ENCODE data around the gene SUPT20HL2. TPM values are rescaled to one million over a fixed set of nuclear protein-coding genes. Genes with fewer than 3 reads are reported as not detected.

Gene SUPT20HL2
- total and polyA plus RNA-seq, 4 donors, result not detected

DNA sequence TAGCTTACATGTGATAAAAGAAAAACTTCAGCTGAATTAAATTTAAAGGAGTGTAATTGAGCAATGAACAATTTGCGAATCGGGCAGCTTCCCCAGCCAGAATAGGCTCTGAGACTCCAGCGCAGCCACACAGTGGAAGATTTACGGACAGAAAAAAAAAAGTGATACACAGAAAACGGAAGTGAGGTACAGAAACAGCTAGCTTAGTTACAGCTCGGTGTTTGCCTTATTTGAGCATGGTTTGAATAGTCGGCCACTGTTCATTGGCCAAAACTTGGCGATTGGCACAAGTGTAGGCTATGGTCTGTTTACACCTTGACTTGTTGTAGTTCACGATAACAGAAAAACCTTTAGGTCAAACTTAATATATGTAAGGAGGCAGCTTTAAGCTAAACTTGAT lies 29.9 kb upstream of the SUPT20HL2 start (continued):
- TF ChIP-seq, protein P1, sequence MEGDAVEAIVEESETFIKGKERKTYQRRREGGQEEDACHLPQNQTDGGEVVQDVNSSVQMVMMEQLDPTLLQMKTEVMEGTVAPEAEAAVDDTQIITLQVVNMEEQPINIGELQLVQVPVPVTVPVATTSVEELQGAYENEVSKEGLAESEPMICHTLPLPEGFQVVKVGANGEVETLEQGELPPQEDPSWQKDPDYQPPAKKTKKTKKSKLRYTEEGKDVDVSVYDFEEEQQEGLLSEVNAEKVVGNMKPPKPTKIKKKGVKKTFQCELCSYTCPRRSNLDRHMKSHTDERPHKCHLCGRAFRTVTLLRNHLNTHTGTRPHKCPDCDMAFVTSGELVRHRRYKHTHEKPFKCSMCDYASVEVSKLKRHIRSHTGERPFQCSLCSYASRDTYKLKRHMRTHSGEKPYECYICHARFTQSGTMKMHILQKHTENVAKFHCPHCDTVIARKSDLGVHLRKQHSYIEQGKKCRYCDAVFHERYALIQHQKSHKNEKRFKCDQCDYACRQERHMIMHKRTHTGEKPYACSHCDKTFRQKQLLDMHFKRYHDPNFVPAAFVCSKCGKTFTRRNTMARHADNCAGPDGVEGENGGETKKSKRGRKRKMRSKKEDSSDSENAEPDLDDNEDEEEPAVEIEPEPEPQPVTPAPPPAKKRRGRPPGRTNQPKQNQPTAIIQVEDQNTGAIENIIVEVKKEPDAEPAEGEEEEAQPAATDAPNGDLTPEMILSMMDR (IDR thresholded peaks at IDR 0.05; ENCODE audit: low read depth, low read length, missing input control), result no peak
- TF ChIP-seq, protein P2, sequence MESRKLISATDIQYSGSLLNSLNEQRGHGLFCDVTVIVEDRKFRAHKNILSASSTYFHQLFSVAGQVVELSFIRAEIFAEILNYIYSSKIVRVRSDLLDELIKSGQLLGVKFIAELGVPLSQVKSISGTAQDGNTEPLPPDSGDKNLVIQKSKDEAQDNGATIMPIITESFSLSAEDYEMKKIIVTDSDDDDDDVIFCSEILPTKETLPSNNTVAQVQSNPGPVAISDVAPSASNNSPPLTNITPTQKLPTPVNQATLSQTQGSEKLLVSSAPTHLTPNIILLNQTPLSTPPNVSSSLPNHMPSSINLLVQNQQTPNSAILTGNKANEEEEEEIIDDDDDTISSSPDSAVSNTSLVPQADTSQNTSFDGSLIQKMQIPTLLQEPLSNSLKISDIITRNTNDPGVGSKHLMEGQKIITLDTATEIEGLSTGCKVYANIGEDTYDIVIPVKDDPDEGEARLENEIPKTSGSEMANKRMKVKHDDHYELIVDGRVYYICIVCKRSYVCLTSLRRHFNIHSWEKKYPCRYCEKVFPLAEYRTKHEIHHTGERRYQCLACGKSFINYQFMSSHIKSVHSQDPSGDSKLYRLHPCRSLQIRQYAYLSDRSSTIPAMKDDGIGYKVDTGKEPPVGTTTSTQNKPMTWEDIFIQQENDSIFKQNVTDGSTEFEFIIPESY (IDR thresholded peaks at IDR 0.05), result no peak

DNA sequence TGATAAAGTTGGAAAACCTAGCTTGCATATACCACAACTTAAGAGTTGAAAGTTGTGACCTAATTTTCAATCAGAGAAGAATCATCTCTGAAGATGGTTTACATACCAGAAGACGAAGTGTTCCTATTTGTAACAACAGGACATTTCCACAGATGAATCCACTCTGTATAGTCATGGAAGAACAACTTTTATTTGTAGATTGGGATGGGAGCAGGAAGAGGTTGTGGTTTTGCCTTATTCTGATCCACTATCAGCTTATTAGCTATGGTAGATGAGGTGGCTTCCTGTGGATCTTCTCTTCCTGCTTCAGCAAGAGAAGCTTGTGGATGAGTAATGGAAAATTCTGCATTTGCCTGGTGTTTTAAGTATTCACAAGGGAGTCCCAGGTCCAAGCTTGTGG lies 27.9 kb upstream of the SUPT20HL2 start:
- H3K4me3 ChIP-seq (ENCODE audit: low read depth in 1 of 3, low read length in 3 of 3), result no peak overlapping the region
- H3K4me1 ChIP-seq (ENCODE audit: control insufficient read depth in 4 of 4, insufficient read depth in 4 of 4, low read length in 3 of 4), result no peaks in the 10 kb centered on the region
- H3K9ac ChIP-seq (ENCODE audit: low read depth in 1 of 2, low read length in 2 of 2), result no peak overlapping the region
- TF ChIP-seq JUND (IDR thresholded peaks at IDR 0.05) (no peak), FOXA2 (IDR thresholded peaks at IDR 0.05) (no peak), GABPA (IDR thresholded peaks at IDR 0.05 in 1 of 2, conservative IDR thresholded peaks at IDR 0.05 in 1 of 2) (no peak), TAF1 (conservative IDR thresholded peaks at IDR 0.05) (no peak), EGR1 (IDR thresholded peaks at IDR 0.05; ENCODE audit: low read depth in 2 of 2) (no peak), FOXA1 (IDR thresholded peaks at IDR 0.05) (no peak), SP1 (IDR thresholded peaks at IDR 0.05) (no peak), NR2F2 (IDR thresholded peaks at IDR 0.05) (no peak)
- TF ChIP-seq, protein P1 (IDR thresholded peaks at IDR 0.05; ENCODE audit: low read depth, low read length, missing input control), result no peak
- TF ChIP-seq, protein P2 (IDR thresholded peaks at IDR 0.05), result no peak
- TF ChIP-seq, protein P3, sequence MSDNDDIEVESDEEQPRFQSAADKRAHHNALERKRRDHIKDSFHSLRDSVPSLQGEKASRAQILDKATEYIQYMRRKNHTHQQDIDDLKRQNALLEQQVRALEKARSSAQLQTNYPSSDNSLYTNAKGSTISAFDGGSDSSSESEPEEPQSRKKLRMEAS (IDR thresholded peaks at IDR 0.05), result no peak
- TF ChIP-seq, protein P4, sequence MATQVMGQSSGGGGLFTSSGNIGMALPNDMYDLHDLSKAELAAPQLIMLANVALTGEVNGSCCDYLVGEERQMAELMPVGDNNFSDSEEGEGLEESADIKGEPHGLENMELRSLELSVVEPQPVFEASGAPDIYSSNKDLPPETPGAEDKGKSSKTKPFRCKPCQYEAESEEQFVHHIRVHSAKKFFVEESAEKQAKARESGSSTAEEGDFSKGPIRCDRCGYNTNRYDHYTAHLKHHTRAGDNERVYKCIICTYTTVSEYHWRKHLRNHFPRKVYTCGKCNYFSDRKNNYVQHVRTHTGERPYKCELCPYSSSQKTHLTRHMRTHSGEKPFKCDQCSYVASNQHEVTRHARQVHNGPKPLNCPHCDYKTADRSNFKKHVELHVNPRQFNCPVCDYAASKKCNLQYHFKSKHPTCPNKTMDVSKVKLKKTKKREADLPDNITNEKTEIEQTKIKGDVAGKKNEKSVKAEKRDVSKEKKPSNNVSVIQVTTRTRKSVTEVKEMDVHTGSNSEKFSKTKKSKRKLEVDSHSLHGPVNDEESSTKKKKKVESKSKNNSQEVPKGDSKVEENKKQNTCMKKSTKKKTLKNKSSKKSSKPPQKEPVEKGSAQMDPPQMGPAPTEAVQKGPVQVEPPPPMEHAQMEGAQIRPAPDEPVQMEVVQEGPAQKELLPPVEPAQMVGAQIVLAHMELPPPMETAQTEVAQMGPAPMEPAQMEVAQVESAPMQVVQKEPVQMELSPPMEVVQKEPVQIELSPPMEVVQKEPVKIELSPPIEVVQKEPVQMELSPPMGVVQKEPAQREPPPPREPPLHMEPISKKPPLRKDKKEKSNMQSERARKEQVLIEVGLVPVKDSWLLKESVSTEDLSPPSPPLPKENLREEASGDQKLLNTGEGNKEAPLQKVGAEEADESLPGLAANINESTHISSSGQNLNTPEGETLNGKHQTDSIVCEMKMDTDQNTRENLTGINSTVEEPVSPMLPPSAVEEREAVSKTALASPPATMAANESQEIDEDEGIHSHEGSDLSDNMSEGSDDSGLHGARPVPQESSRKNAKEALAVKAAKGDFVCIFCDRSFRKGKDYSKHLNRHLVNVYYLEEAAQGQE (IDR thresholded peaks at IDR 0.05), result no peak
- TF ChIP-seq, protein P5, sequence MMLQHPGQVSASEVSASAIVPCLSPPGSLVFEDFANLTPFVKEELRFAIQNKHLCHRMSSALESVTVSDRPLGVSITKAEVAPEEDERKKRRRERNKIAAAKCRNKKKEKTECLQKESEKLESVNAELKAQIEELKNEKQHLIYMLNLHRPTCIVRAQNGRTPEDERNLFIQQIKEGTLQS (IDR thresholded peaks at IDR 0.05), result no peak
- 86% methylated on average over 1 of the region's 1 CpG for WGBS
- no peaks in the 10 kb centered on the region for H3K36me3 ChIP-seq (ENCODE audit: control insufficient read depth in 4 of 4, insufficient read depth in 3 of 4, low read depth in 1 of 4, low read length in 3 of 4)
- H3K27me3 ChIP-seq (ENCODE audit: control insufficient read depth in 4 of 4, insufficient read depth in 4 of 4, low read length in 3 of 4), result peaks cover 0 to 2% (median 0%) of the 10 kb centered on the region in 4 donors
- H3K27ac ChIP-seq (ENCODE audit: low read depth in 1 of 2, low read length in 2 of 2), result no peak overlapping the region
- H3K9me3 ChIP-seq (ENCODE audit: control insufficient read depth in 4 of 4, low read length in 3 of 4), result no peaks in the 10 kb centered on the region
- DNase-seq (ENCODE audit: low spot score), result no peak

All from liver (tissue), 9 donors.